Progenitor cell of endocrine pancreas (in vitro differentiated cells): ENCODE data around the gene CLEC16A. TPM values are rescaled to one million over a fixed set of nuclear protein-coding genes. Genes with fewer than 3 reads are reported as not detected.

Experiments
- DNase-seq: peaks from one replicate; pipeline ENCODE4 v3.0.0; 2021; ENCODE audit warnings: low spot score; ENCODE audit not compliant: unreplicated experiment
- H3K27ac Mint-ChIP-seq: 2 replicates; pipeline ENCODE4 v1.8.0; 2021; ENCODE audit warnings: mild to moderate bottlenecking, moderate library complexity, mixed read lengths
- H3K27me3 Mint-ChIP-seq: 2 replicates; pipeline ENCODE4 v1.8.0; 2021; ENCODE audit warnings: mixed read lengths
- H3K36me3 Mint-ChIP-seq: 2 replicates; pipeline ENCODE4 v1.8.0; 2022; ENCODE audit warnings: mixed read lengths; ENCODE audit not compliant: insufficient read depth
- H3K4me1 Mint-ChIP-seq: 2 replicates; pipeline ENCODE4 v1.8.0; 2021; ENCODE audit warnings: low read depth, mixed read lengths
- H3K4me3 Mint-ChIP-seq: 2 replicates; pipeline ENCODE4 v1.8.0; 2021; ENCODE audit warnings: low read depth, mild to moderate bottlenecking, moderate library complexity, mixed read lengths
- H3K9me3 Mint-ChIP-seq: 2 replicates; pipeline ENCODE4 v1.8.0; 2021; ENCODE audit warnings: low read depth, mixed read lengths
- CTCF ChIP-seq: fragments of 200-600 bp; sonication (generic); IDR thresholded peaks from one replicate; pipeline ENCODE4 v1.5.0; 2021; ENCODE audit warnings: antibody characterized with exemption, mild to moderate bottlenecking; ENCODE audit not compliant: unreplicated experiment
- total RNA-seq: library from RNA; stranded (reverse); gene quantifications from 2 replicates; pipeline ENCODE4 v1.2.1, GENCODE V29; 2021

CLEC16A gene
- total RNA-seq, 1 donor from 2014 or later = 34.3 TPM

GRCh38 chr16:11229432-11229831 is 285.1 kb downstream of the CLEC16A start:
- DNase-seq = no peak
- TF ChIP-seq CTCF = no peak
- Mint-ChIP-seq H3K27ac (no peak overlapping the region), H3K4me1 (no peaks in the 10 kb centered on the region), H3K4me3 (no peak overlapping the region), H3K27me3 (peaks cover 11% of the 10 kb centered on the region), H3K36me3 (no peaks in the 10 kb centered on the region), H3K9me3 (no peaks in the 10 kb centered on the region)

DNA sequence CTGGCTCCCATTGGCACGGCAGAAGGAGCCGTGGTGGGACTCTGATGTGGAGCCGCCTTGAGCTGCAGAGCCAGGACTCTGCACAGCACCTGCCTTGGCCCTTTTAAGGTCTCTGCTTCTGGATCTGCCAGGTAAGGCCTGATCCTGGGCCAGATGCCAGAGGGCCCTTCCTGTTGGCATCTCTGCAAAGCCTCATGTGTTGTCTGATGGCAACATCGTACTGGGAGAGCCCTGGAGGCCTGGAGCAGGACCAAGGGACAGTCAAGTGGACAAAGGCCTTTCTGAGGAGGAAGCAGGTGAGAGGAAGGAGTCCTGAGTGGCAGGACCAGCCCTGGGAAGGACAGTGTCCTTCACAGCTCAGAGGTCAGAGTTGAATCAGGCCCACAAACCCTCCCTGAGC is 285.5 kb downstream of the CLEC16A start:
- Mint-ChIP-seq H3K36me3 (no peaks in the 10 kb centered on the region), H3K4me1 (no peaks in the 10 kb centered on the region), H3K27me3 (peaks cover 8% of the 10 kb centered on the region), H3K27ac (no peak overlapping the region), H3K4me3 (no peak overlapping the region), H3K9me3 (no peaks in the 10 kb centered on the region)
- no peak for TF ChIP-seq CTCF
- no peak for DNase-seq

GRCh38 chr16:11231367-11231970 is 287.1 kb downstream of the CLEC16A start:
- no peak for DNase-seq
- no peak overlapping the region for H3K4me3 Mint-ChIP-seq
- H3K27me3 Mint-ChIP-seq = peaks cover 8% of the 10 kb centered on the region
- TF ChIP-seq CTCF = no peak
- no peaks in the 10 kb centered on the region for H3K4me1 Mint-ChIP-seq
- no peaks in the 10 kb centered on the region for H3K9me3 Mint-ChIP-seq
- H3K36me3 Mint-ChIP-seq = no peaks in the 10 kb centered on the region
- no peak overlapping the region for H3K27ac Mint-ChIP-seq

Other genes starting within 250 kb of the CLEC16A start
- 0.29 and 0.58 TPM in 2 replicates for gene TEKT5, start 249.6 kb upstream of the CLEC16A start, total RNA-seq
- 28.1 TPM in 2 replicates for gene NUBP1, start 200.7 kb upstream of the CLEC16A start, total RNA-seq
- gene TVP23A, start 125.8 kb upstream of the CLEC16A start, total RNA-seq = 8.5 and 9.4 TPM in 2 replicates
- gene CIITA, start 67.4 kb upstream of the CLEC16A start, total RNA-seq = not detected in 2 replicates
- 31.2 and 32.3 TPM in 2 replicates for gene DEXI, start 2.1 kb upstream of the CLEC16A start, total RNA-seq